Effector memory CD8-positive, alpha-beta T cell (primary cell): ENCODE data around the gene CFAP99.

Source experiments
- ATAC-seq: fragments of 150-1000 bp; cut with Tn5 transposase; replicated peaks from 2 replicates; pipeline ENCODE4 v1.10.0; 2021; ENCODE audit warnings: mild to moderate bottlenecking, moderate library complexity
- DNase-seq, 3 experiments: peaks; one replicate each; pipeline ENCODE4 v3.0.0; 2021
- H3K27ac Mint-ChIP-seq, 2 donors: one replicate each; pipeline ENCODE4 v1.8.0; 2022; ENCODE audit warnings: mild to moderate bottlenecking in 2 of 2, mixed read lengths in 2 of 2, moderate library complexity in 2 of 2
- H3K27me3 Mint-ChIP-seq, 2 donors: one replicate each; pipeline ENCODE4 v1.8.0; 2022; ENCODE audit warnings: mixed read lengths in 2 of 2
- H3K36me3 Mint-ChIP-seq: one replicate; pipeline ENCODE4 v1.8.0; 2022; ENCODE audit warnings: mild to moderate bottlenecking, moderate library complexity, mixed read lengths; ENCODE audit not compliant: insufficient read depth
- H3K4me1 Mint-ChIP-seq, 2 donors: one replicate each; pipeline ENCODE4 v1.8.0; 2022; ENCODE audit warnings: low read depth in 2 of 2, mixed read lengths in 2 of 2
- H3K4me3 Mint-ChIP-seq, 2 donors: one replicate each; pipeline ENCODE4 v1.8.0; 2022; ENCODE audit warnings: mild to moderate bottlenecking in 2 of 2, mixed read lengths in 2 of 2, moderate library complexity in 2 of 2
- H3K9me3 Mint-ChIP-seq, 2 donors: one replicate each; pipeline ENCODE4 v1.8.0; 2022; ENCODE audit warnings: mixed read lengths in 2 of 2

Gene CFAP99

DNA sequence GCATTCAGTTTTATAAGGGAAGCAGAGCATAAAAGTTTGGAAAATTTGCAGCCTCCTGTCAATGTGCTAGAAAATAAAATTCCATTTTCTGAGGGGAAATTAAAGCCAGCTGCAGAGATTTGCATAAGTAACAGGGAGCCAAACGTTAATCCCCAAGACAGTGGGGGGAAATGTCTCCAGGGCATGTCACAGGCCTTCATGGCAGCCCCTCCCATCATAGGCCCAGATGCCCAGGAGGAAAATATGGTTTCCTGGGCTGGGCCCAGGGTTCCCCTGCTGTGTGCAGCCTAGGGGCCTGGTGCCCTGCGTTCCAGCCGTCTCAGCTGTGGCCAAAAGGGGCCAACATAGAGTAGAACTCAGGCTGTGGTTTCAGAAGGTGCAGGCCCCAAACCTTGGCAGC is 59.5 kb downstream of the CFAP99 start:
- H3K27ac Mint-ChIP-seq = peak overlapping the region; percentile 28 to 44
- DNase-seq (no peak), ATAC-seq (no peak)
- H3K27me3 Mint-ChIP-seq = no peaks in the 10 kb centered on the region
- peaks cover 70% of the 10 kb centered on the region for H3K36me3 Mint-ChIP-seq
- H3K9me3 Mint-ChIP-seq = no peaks in the 10 kb centered on the region
- H3K4me1 Mint-ChIP-seq = peaks cover 74 to 85% of the 10 kb centered on the region in 2 donors
- peak overlapping the region; percentile 28 to 65 for H3K4me3 Mint-ChIP-seq

DNA sequence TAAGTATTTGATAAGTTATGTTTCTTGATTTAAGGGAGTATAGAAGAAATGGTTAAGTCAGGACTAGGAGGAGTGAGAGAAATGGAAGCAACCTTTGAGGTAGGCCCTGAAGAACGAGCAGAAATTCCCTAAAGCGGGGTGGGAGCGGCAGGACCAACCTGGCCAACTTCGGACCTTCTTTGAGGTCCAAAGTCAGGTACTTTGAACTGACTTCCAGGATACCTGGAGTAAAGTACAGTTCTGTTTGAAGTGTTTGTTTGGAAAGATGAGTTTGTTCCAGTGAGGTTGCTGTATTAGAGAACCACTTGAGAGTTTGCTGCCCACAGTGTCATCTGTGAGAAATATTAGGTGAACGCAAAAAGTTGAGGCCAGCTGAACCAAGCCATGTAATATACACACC is 61.9 kb downstream of the CFAP99 start:
- peak overlapping the region; percentile 44 to 92 for H3K27ac Mint-ChIP-seq
- DNase-seq (no peak), ATAC-seq (no peak)
- peaks cover 55% of the 10 kb centered on the region for H3K36me3 Mint-ChIP-seq
- H3K4me3 Mint-ChIP-seq = peak overlapping the region; percentile 28 to 65
- no peaks in the 10 kb centered on the region for H3K27me3 Mint-ChIP-seq
- H3K9me3 Mint-ChIP-seq = no peaks in the 10 kb centered on the region
- H3K4me1 Mint-ChIP-seq = peaks cover 81 to 91% of the 10 kb centered on the region in 2 donors

DNA sequence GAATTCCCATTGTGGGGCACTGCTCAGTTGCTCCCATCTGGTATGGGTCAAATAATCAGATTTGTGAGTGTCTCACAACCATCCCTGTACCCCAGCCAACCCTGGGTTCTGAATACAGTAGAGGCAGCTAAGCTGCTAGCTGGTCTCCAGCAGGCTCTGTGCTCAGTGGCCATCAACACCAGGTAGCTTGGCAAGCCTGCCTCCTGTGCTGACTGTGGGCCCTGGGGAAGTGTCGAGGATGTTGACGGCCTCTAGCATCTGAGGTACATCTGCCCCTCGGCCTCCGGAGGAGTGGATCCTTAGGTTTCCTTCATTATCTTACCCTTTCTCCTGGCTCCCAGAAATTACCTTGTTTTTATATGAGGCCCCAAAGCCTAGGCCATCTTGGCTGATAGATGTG is 63.4 kb downstream of the CFAP99 start:
- no peaks in the 10 kb centered on the region for H3K9me3 Mint-ChIP-seq
- H3K36me3 Mint-ChIP-seq = peaks cover 47% of the 10 kb centered on the region
- peaks cover 83 to 93% of the 10 kb centered on the region in 2 donors for H3K4me1 Mint-ChIP-seq
- DNase-seq (no peak), ATAC-seq (no peak)
- peak overlapping the region; percentile 84 to 92 for H3K27ac Mint-ChIP-seq
- no peaks in the 10 kb centered on the region for H3K27me3 Mint-ChIP-seq
- H3K4me3 Mint-ChIP-seq = peak overlapping the region; percentile 69 to 79

DNA sequence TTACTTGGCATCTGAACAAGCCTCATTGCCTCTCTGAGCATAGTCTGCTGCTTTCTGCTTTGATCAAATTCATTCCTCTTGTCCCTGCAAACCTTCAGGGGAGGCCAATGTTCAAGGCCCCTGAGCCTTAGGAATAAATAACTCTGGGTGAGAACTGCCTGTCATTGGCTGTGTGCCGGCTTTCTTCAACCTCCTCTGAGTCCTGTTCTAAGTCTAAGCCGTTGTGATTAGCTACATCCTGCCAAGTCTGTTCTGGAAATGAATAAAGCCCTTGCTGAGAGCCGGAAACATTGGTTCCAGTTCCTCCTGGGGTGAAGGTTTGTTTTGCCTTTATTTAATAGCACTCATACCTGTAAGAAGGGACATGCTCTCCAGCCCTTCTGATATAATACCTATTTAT is 63.9 kb downstream of the CFAP99 start:
- H3K9me3 Mint-ChIP-seq = no peaks in the 10 kb centered on the region
- peaks cover 81 to 90% of the 10 kb centered on the region in 2 donors for H3K4me1 Mint-ChIP-seq
- peak overlapping the region; percentile 69 to 79 for H3K4me3 Mint-ChIP-seq
- no peak for ATAC-seq
- peak overlapping the region; percentile 84 to 92 for H3K27ac Mint-ChIP-seq
- H3K36me3 Mint-ChIP-seq = peaks cover 45% of the 10 kb centered on the region
- H3K27me3 Mint-ChIP-seq = no peaks in the 10 kb centered on the region
- DNase-seq = no peak

DNA sequence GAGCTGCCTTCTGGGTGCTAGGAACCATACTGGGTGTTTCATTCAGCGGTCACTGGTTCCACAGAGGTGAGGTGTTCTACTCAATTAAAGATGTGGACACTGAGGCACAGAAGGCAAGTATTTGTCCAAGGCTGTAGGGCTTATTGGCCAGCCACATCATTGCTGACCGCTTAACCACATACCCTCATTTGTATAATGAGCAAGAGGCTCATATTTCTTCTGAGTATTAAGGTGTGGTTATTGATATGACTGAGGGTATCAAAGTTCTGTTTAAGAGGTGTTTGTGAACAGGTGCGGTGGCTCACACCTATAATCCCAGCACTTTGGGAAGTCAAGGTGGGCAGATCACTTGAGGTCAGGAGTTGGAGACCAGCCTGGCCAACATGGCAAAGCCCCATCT is 64.5 kb downstream of the CFAP99 start:
- Mint-ChIP-seq H3K36me3 (peaks cover 41% of the 10 kb centered on the region), H3K4me3 (peak overlapping the region; percentile 69 to 79), H3K27ac (peak overlapping the region in 1 of 2 donors; percentile 84)

DNA sequence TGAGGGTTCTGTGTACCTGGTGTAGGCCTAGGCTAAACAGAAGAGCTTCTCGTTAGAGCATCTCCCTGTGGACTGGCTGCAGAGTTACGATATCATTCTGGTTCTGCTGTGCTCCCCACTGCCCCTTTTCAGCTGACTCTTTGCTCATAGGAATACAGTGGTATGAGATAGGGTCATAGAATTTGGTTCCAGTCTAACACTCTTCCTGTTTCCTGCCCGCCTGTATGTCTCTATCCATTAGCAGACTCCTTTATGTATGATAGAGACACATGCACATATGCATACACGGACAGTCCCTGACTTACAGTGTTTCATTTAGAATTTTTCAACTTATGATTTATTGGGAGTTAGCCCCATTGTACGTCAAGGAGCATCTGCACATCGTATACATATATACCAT is 65.4 kb downstream of the CFAP99 start:
- Mint-ChIP-seq H3K4me1 (peaks cover 73 to 86% of the 10 kb centered on the region in 2 donors), H3K27ac (peak overlapping the region; percentile 77 to 92), H3K9me3 (no peaks in the 10 kb centered on the region), H3K27me3 (no peaks in the 10 kb centered on the region), H3K4me3 (peak overlapping the region; percentile 74 to 78), H3K36me3 (peaks cover 37% of the 10 kb centered on the region)
- ATAC-seq = no peak
- no peak for DNase-seq

More for the DNA sequence above, 64.5 kb downstream of the CFAP99 start:
- Mint-ChIP-seq H3K27me3 (no peaks in the 10 kb centered on the region), H3K9me3 (no peaks in the 10 kb centered on the region), H3K4me1 (peaks cover 80 to 90% of the 10 kb centered on the region in 2 donors)
- ATAC-seq = no peak
- DNase-seq = no peak

DNA sequence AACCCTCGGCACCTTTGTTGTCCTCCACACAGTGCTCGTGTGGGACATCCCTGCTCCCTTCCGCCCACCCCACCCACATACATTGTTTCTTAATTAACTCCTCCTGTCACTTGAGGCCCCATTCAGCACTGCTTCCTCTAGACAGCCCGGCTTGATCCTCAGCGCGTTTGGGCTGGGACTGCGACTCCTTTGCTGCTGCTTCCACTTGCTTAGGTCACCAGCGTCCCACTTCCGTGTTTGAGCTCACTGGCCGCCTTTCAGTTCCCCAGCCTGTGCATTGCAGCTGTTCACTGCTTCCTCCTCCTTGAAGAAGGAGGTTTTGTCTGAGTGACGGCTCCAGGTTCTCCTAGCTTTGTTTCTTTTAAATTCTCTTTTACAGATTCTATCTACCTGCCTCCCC is 66.2 kb downstream of the CFAP99 start:
- DNase-seq (peak; percentile 51 to 57 (median 55)), ATAC-seq (peak; percentile 83)
- Mint-ChIP-seq H3K4me1 (peaks cover 68 to 86% of the 10 kb centered on the region in 2 donors), H3K27me3 (no peaks in the 10 kb centered on the region), H3K27ac (peak overlapping the region; percentile 77 to 92), H3K36me3 (peaks cover 36% of the 10 kb centered on the region), H3K4me3 (peak overlapping the region; percentile 74 to 78), H3K9me3 (no peaks in the 10 kb centered on the region)

DNA sequence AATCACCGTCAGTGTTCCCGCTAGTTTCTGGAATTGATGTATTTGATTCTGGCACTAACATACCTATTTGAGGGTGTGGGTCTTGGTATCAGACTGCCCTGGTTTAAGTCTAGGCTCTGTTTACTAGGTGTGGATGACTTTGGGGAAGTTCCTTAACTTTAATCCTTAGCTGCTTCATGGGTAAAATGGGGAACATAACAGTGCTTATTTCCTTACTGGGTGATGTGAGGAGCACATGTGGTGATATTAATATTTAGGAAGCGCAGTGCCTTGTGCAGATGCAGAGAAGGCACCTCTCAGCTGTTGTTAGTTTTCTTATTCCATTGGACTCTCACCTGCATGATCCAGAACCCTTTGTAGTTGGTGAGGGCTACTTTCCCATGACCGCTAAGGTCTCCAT is 67.2 kb downstream of the CFAP99 start:
- Mint-ChIP-seq H3K4me3 (peak overlapping the region; percentile 74 to 78), H3K9me3 (no peaks in the 10 kb centered on the region), H3K27ac (peak overlapping the region; percentile 89 to 92), H3K36me3 (peaks cover 40% of the 10 kb centered on the region), H3K4me1 (peaks cover 66 to 86% of the 10 kb centered on the region in 2 donors), H3K27me3 (no peaks in the 10 kb centered on the region)
- DNase-seq (no peak), ATAC-seq (no peak)

DNA sequence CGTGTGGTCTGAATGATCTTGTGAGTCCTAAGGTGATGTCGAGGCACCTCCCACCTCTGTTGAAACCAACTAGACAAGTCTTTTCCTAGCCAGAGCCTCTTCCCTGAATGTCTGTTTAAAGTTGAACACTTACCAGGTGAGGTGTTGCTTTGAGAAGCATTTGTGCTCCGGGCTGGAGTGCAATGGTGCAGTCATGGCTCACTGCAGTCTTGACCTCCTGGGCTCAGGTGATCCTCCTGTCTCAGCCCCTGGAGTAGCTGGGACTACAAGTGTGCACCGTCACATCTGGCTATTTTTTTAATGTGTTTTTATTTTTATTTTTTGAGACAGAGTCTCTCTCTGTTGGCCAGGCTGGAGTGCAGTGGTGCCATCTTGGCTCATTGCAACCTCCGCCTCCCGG is 68.2 kb downstream of the CFAP99 start:
- DNase-seq (no peak), ATAC-seq (no peak)
- H3K4me1 Mint-ChIP-seq = peaks cover 57 to 79% of the 10 kb centered on the region in 2 donors
- no peaks in the 10 kb centered on the region for H3K27me3 Mint-ChIP-seq
- peaks cover 47% of the 10 kb centered on the region for H3K36me3 Mint-ChIP-seq
- H3K27ac Mint-ChIP-seq = peak overlapping the region; percentile 89 to 92
- H3K4me3 Mint-ChIP-seq = peak overlapping the region; percentile 74 to 78
- H3K9me3 Mint-ChIP-seq = no peaks in the 10 kb centered on the region

DNA sequence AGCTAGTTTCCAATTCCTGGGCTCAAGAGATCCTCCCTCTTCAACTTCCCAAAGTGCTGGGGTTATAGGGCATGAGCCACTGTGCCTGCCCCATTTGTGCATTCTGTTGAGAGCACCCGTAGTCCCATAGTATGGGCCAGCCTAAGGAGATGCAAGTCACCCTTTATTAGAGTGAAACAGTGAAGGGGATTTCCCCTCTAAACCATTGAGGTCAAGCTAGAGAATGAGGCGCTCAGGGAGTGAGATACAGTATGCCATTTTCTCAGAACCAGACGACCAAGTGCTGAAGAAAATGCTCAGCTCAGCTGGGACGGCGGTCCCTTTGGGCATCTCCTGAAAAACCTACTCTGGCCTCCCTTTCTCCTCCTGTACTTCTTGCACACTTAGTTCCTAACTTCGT is 68.9 kb downstream of the CFAP99 start:
- Mint-ChIP-seq H3K9me3 (no peaks in the 10 kb centered on the region), H3K4me1 (peaks cover 50 to 76% of the 10 kb centered on the region in 2 donors), H3K27ac (peak overlapping the region; percentile 23 to 89), H3K4me3 (peak overlapping the region; percentile 25 to 74), H3K36me3 (peaks cover 53% of the 10 kb centered on the region), H3K27me3 (no peaks in the 10 kb centered on the region)
- no peak for DNase-seq
- ATAC-seq = peak; percentile 64

DNA sequence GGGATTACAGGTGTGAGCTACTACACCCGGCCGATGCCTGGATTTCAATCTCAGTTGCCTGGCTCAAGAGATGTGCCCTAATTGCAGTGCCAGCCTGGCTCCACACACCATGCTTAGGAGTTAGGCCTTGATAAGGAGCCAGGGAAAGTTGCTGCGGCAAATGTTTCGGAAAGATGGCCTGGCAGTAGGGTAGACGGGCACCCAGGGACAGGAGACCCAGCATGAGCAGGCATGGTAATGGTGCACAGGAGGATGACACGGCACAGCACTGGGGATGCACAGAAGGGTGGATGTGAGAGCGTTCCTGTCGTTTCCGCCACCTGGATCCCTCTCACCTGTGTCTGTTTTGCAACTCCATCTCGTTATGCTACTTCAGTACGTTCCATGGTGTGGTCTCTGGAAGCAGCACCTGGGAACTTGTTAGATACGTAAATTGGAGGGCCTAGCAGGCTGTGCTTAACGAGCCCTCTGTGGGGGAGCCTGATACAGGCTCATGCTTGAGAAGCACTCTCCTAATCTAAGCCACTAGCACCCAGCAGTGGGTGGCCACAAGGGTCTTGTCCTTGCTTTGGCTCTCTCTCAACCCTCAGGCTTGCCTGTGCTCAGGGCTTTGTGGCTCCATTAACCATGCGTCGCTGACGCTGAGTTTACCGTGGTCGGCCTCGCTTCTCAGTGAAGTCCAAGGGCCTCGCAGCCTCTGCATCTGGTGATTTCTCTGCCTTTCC is 70.5 kb downstream of the CFAP99 start:
- Mint-ChIP-seq H3K4me3 (no peak overlapping the region), H3K36me3 (peaks cover 69% of the 10 kb centered on the region), H3K27ac (peak overlapping the region in 1 of 2 donors; percentile 89), H3K9me3 (no peaks in the 10 kb centered on the region), H3K4me1 (peaks cover 45 to 71% of the 10 kb centered on the region in 2 donors), H3K27me3 (no peaks in the 10 kb centered on the region)
- ATAC-seq (no peak), DNase-seq (no peak)

DNA sequence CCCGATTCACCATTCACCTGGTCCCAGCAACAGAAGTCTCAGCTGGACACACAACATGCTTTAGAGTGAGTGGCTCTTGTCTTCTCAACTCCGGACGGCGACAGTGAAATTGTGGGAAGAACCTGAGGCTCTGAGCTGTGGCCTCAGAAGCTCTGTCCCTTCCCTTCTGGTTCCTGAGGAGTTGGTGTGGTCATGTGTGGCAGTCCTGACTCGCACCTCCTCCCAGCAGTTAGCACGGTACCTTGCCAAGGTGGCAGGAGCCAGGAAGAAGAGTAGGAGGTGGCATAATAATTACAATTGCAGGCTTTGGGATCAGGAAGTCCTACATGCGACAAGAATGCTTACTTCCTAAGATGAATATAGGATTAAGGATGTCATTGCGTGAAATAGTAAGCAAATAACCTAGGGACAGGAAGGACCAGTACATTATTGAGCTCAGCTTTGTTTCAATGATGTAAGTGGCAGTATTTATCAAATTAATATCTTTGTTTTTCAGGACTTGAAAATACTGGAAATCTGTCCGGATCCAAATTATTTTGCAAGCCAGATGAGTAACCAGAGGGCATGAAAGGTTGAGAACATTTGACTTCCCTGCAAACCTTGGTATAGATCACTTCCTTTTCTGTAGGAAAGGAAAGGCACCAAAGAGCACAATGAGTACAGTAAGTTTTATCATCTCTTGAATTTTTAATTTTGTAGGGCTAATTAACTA is 71.2 kb downstream of the CFAP99 start:
- Mint-ChIP-seq H3K36me3 (peaks cover 74% of the 10 kb centered on the region), H3K4me1 (peaks cover 41 to 63% of the 10 kb centered on the region in 2 donors), H3K27me3 (no peaks in the 10 kb centered on the region), H3K9me3 (no peaks in the 10 kb centered on the region), H3K4me3 (no peak overlapping the region), H3K27ac (peak overlapping the region; percentile 77 to 89)
- no peak for ATAC-seq
- no peak for DNase-seq

DNA sequence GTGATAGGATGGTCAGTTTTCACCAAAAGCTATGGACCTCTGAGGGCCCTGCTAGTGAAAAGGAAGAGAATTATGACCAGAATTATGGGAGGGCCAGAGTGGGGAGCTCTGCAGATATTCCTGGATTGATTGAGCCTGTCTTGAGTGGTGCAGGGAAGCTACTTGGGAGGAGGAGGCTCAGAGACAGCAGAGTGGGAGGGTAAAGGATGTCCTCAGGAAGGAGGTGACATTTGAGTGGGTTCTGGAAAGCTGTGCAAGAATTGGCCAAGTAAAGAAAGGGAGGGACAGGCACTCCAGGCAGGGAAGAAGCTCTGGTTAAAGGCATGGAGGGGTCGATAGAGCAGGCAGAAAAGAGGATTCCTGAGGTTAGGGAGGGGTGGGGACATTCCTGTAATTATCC is 74.2 kb downstream of the CFAP99 start:
- Mint-ChIP-seq H3K9me3 (no peaks in the 10 kb centered on the region), H3K4me3 (peak overlapping the region; percentile 2 to 4), H3K4me1 (peaks cover 23 to 47% of the 10 kb centered on the region in 2 donors), H3K27me3 (no peaks in the 10 kb centered on the region), H3K36me3 (peaks cover 88% of the 10 kb centered on the region), H3K27ac (peak overlapping the region; percentile 35 to 77)
- DNase-seq (no peak), ATAC-seq (no peak)

DNA sequence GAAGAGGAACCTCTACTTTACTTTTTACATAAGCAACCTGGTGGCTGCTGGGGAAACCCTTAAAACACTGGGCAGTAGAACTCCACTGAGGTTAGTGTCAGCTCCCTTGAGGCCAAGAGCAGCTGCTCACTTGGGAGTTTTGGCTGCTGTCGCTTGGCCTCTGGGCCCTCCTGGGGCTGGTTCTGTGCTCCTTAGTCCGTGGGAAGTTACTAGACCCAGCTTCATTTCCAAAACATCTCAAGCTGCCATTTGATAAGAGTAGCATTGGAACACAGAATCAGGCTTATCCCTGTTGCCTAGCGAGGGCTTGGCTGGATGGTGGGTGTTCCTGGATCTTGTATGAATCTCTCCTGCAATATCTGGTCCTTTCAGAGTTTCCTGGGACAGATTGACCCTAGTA is 76.2 kb downstream of the CFAP99 start:
- Mint-ChIP-seq H3K9me3 (no peaks in the 10 kb centered on the region), H3K4me1 (peaks cover 15 to 32% of the 10 kb centered on the region in 2 donors), H3K27ac (no peak overlapping the region), H3K27me3 (no peaks in the 10 kb centered on the region), H3K4me3 (no peak overlapping the region), H3K36me3 (peaks cover 97% of the 10 kb centered on the region)
- no peak for ATAC-seq
- DNase-seq = no peak
